Measurements from ENCODE around the gene SCD5.

GRCh38 chr4:82692101-82692780, 106.4 kb downstream of the SCD5 start:
- TF ChIP-seq, protein P1, sequence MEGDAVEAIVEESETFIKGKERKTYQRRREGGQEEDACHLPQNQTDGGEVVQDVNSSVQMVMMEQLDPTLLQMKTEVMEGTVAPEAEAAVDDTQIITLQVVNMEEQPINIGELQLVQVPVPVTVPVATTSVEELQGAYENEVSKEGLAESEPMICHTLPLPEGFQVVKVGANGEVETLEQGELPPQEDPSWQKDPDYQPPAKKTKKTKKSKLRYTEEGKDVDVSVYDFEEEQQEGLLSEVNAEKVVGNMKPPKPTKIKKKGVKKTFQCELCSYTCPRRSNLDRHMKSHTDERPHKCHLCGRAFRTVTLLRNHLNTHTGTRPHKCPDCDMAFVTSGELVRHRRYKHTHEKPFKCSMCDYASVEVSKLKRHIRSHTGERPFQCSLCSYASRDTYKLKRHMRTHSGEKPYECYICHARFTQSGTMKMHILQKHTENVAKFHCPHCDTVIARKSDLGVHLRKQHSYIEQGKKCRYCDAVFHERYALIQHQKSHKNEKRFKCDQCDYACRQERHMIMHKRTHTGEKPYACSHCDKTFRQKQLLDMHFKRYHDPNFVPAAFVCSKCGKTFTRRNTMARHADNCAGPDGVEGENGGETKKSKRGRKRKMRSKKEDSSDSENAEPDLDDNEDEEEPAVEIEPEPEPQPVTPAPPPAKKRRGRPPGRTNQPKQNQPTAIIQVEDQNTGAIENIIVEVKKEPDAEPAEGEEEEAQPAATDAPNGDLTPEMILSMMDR (IDR thresholded peaks at IDR 0.05): no peak
- TF ChIP-seq ZFX (IDR thresholded peaks at IDR 0.05; ENCODE audit: borderline replicate concordance): no peak

All from 22Rv1 (cell line).